Stimulated activated CD4-positive, alpha-beta T cell treated with anti-CD3 and anti-CD28 coated beads, Interleukin-1b, Interleukin-23, amount 100 ng/mL, for 1 hour (primary cell): ENCODE results near the gene KRTAP13-4.

Experiments used
- DNase-seq, 2 donors: peaks; one replicate each; pipeline ENCODE4 v3.0.0-alpha.2; 2020; ENCODE audit warnings: low read depth in 2 of 2

KRTAP13-4 gene

GRCh38 chr21:30430170-30430655, at the start of gene KRTAP13-4:
TSS of gene KRTAP13-4 (plus strand) at chr21:30430220. CDS start at chr21:30430276, 56 bp downstream.
- DNase-seq = no peak

DNA sequence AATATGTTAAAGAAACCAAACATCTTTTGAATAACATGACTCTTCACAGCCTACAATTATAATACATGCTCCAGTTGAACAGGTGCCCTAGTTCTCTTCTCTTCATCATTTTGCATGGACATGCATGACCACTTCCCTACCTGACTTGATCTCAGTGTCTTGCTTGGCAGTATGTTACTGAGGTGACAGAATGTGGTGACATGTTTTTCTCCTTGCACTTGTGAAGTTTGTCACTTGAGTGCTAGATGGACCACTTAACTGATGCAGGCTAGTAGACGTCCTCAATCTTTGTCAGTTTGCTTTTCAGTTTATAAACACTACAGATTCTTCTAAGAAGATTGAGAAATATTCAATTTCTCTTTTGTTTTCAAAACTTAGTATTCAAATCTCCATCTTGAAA, 47.8 kb upstream of the KRTAP13-4 start:
- DNase-seq = no peak

DNA sequence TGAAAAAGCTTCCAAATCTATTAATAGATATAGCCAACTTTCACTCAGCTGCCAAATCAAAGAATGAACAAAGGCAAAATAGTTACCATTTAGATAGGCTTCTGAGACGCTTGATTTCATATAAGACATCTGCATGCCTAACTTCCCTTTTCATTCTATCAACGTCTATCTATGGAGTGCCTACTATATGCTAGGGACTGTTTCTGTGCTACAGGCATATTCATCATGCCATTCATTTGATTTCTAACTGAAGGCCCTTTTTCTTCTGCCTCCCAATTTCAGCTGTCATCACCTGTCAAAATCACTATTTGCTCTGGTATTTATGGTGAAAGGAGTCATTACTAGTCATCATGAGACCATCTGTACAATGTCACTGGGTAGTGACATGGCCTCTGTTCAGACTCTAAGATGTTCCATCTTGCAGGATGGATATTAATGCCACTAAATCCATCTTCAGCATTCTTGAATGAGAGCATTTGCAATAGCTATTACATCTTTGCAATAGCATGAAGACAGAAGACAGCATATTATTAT, 38.5 kb upstream of the KRTAP13-4 start:
- DNase-seq = no peak

- no peak for DNase-seq
These were observed 34.3 kb upstream of the KRTAP13-4 start, which contains the start of gene KRTAP13-1 for GRCh38 chr21:30395731-30396130. TSS of gene KRTAP13-1 (plus strand) at chr21:30396031. CDS start at chr21:30396087, 56 bp downstream.

- DNase-seq = no peak
These were observed 21.1 kb upstream of the KRTAP13-4 start for GRCh38 chr21:30408782-30409494.

- DNase-seq = no peak
These were observed 14.0 kb upstream of the KRTAP13-4 start for GRCh38 chr21:30415993-30416392.

GRCh38 chr21:30425826-30426225, 4.2 kb upstream of the KRTAP13-4 start, which contains the start of gene KRTAP13-3:
TSS of gene KRTAP13-3 (minus strand) at chr21:30425926. CDS start at chr21:30425912, 14 bp downstream.
- no peak for DNase-seq

DNA sequence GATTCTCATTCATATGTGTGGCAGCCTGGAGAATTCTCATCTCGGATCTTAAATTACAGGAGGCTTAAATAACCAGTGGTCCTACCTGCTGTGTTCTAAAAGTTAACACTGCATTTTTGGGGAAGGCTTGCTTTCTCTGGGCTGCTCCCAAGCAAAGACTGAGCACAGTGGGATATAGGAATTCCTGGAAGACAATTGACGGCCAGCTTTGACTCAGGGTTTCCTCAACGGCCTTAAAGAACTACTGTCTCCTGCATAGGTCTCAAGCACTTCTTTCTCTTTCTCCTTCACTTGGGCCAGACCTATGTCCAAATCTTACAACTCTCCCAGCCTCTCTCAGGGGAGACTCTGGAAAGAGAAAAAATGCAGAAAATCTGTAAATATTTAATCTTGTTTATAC, 3.3 kb upstream of the KRTAP13-4 start:
- DNase-seq = no peak

GRCh38 chr21:30434033-30434631, 4.1 kb downstream of the KRTAP13-4 start:
- no peak for DNase-seq

DNA sequence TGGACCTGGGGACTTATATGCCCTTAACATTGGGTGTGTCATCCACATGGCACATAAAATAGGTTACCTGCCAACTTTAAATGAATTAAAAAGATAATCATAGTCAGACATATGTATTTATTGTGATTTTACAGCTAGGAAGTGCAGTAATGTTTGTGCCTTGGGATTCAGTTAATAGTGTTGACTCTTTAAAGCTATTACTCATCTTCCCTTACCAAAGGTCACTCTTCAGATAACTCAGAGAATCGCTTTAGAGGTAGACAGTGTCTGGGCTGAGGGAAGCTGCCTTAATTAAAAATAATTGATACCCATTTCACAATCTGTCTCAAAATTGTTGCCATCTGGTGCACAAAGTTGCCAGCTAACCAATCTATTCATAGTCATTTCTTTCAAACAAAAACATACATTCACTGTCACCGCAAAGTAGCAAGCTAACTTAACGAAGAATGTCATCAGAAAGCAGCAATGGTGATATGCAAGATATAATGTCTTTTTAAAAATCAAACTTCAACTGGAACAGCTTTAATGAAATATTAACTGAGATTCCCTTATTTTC, 7.1 kb downstream of the KRTAP13-4 start:
- no peak for DNase-seq

- no peak for DNase-seq
These were observed 10.0 kb downstream of the KRTAP13-4 start, which contains the start of gene KRTAP15-1 for GRCh38 chr21:30439975-30440374. TSS of gene KRTAP15-1 (plus strand) at chr21:30440275. CDS start at chr21:30440328, 53 bp downstream.

DNA sequence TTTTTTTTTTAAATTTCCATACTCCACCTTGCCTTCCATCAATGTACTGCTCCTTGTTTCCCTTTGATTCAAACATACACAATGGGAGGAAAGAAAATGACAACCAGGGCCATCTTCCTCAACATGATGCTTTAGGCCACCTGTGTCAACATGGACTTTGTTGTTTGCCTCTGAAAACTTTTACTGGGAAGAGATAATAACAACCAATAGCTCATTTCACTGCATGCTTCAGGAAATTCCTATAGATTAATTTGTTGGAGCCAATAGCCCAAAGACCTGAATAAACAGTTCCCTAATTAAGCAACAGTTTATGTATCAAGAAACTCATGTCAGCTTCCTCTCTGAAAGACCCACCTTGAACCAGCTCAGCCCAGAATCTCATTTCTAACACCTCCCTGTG, 13.2 kb downstream of the KRTAP13-4 start:
- DNase-seq = no peak

- no peak for DNase-seq
These were observed 14.2 kb downstream of the KRTAP13-4 start for GRCh38 chr21:30444204-30444603.

GRCh38 chr21:30447056-30447455, 17.0 kb downstream of the KRTAP13-4 start:
- DNase-seq = no peak

DNA sequence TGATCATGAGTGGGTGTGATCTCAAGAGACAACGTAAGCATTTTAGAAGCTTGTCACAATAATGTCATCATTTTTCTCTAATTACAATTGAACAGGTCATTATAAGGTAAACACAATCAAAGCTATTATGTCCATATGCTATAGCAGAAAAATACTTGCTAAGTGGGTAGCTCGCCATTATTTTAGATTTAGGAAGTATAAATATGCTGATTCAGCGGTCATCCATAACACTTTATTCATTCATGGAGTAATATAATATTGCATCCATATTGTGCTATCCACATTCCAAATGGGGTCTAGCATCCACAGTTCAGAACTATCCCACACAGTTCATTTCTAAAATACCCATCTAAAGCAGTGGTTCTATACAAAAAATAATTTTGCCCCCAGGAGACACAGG, 18.5 kb downstream of the KRTAP13-4 start:
- no peak for DNase-seq

- DNase-seq = no peak
These were observed 33.7 kb downstream of the KRTAP13-4 start for GRCh38 chr21:30463713-30464112.

DNA sequence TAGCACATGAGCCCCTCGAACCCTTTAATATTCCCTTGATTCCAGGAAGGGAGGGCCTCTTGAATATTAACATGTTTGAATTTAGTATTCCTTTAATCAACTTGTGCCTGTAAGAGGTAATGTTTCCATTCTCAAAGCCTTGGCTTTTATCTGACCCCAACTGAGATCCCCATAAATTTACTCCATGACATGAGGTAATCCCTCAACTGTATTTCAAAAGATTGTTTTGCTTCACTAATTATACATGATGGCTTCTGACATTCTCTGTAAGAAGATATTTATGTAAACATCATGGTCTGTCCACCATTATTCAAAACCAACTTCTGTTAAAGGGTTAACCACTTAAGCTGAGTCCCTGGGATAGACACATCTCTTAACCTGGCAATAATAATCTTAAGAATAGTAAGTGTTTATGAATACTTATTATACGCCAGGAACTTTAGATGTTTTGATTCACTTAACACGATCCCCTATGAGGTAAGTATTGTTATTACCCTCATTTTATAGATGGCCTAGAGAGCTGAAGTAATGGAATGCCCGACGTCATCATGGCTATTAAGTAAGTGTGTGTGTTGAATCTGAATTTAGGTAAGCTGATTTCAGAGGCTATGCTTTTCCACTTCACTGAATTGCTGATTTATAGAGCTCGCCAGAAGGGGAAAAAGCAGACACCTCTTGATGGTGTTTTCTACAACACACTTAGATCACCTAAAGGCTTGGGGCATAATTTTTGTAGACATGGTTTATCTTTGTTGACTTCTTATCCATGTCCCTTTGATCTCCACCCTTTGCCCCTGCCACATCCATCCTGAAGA, 39.1 kb downstream of the KRTAP13-4 start:
- no peak for DNase-seq

GRCh38 chr21:30478004-30478403, 48.0 kb downstream of the KRTAP13-4 start:
- no peak for DNase-seq

DNA sequence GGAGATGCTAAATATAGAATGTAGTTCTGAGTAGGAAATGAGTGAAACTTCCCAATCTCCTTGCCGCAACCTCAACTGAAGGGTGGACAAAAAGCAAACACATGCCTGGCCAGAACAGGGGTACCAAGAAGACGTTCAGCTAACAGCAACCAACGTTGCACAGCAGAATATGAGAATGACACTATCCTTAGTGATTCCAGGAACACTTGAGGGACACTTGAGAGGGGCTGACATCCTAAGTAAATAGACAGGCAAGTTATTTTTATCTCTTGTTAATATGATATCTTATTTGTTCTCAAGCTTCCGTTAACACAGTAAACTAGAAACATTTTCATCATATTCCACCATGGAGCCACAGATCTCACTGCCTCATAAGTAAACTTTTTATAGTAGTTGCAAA, 49.2 kb downstream of the KRTAP13-4 start:
- DNase-seq = no peak

DNA sequence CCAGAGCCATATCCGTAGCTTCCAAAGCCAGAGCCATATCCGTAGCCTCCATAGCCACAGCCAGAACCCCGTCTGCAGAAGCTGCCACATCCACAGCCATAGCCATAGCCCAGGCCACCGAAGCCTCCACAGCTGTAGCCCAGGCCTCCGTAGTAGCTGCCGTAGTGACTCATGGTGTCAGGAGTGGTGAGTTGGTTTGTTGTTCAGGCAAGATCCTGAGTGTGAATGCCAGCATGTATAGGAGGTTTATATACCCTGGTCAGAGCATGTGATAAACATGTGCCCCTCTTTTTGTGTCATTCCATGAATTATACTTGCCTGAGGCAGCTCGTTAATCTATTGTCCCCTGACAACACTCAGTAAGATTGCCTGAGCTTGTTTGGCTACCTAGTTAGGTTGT, 50.1 kb downstream of the KRTAP13-4 start, which contains the start of gene KRTAP19-1:
TSS of gene KRTAP19-1 (minus strand) at position 223 of the 400 bp plus-strand sequence. CDS start at position 173, 50 bp downstream.
- DNase-seq = no peak
